ENCODE results near the gene GCA.

The GCA gene, protein sequence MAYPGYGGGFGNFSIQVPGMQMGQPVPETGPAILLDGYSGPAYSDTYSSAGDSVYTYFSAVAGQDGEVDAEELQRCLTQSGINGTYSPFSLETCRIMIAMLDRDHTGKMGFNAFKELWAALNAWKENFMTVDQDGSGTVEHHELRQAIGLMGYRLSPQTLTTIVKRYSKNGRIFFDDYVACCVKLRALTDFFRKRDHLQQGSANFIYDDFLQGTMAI

DNA sequence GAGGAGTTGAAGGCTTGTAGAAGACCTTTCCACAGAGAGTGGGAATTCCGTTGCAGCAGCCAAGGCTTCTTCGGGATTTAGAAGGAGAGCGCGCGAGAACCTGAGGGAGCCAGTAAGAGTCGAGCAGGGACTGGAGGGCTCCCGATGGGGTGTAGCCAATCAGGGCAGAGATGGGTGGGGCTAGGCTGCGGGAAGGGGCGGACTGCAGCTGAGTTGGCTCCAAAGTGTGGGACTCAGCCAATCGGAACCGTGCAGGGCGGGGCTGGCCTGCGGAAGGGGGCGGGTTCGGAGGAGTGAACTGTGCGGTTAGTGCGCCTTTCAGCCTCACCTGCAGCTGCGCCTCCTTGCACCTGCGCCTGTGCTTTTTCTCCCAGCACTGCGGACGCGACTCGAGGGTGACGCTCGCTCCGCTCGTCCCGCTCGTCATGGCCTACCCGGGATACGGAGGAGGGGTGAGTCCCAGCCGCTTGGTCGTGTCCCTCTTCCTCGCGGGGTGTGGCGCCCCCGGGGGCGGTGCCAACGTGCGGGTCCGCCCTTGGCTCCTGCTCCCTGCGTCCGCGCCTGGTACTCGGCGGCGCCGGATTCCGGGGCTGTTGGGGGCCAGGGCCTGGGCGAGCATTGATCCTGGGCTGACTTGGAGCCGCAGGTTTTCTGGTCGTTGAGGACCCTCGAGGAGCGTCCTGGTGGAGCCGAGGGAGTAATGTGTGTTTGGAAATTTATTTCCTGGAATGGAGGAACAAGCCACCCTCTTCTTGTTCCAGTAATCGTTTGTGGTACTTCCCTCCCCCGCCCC is at the start of gene GCA:
GCA (plus strand) TSS at position 309 of the 793 bp plus-strand sequence; CDS start at position 426, 117 bp downstream.
- TF ChIP-seq, protein P1, sequence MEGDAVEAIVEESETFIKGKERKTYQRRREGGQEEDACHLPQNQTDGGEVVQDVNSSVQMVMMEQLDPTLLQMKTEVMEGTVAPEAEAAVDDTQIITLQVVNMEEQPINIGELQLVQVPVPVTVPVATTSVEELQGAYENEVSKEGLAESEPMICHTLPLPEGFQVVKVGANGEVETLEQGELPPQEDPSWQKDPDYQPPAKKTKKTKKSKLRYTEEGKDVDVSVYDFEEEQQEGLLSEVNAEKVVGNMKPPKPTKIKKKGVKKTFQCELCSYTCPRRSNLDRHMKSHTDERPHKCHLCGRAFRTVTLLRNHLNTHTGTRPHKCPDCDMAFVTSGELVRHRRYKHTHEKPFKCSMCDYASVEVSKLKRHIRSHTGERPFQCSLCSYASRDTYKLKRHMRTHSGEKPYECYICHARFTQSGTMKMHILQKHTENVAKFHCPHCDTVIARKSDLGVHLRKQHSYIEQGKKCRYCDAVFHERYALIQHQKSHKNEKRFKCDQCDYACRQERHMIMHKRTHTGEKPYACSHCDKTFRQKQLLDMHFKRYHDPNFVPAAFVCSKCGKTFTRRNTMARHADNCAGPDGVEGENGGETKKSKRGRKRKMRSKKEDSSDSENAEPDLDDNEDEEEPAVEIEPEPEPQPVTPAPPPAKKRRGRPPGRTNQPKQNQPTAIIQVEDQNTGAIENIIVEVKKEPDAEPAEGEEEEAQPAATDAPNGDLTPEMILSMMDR (IDR thresholded peaks at IDR 0.05; ENCODE audit: borderline replicate concordance, insufficient read depth, low read depth, low read length) = 0 out of 2 replicates have a peak, but pooled peaks have one; percentile 7
- H3K4me3 ChIP-seq (ENCODE audit: low read depth, low read length) = peak within 1 kb of the TSS; percentile 85

DNA sequence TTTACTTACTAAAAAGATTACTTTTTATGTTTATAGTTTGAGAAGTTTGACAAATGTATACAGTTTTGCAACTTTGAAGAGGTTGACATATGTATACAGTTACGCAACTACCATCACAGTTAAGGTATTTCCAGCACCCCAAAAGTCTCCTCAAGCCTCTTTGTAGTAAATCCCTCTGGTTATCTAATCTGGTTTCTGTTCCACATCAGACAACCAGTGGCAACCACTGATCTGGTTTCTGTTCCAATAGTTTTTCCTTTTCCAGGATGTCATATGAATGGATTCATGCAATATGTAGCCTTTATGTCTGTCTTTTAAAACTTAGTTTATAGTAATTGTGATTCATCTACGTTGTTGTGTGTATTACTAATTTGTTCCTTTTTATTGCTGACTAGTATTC is 48.9 kb upstream of the GCA start:
- TF ChIP-seq, protein P1 (IDR thresholded peaks at IDR 0.05; ENCODE audit: borderline replicate concordance, insufficient read depth, low read depth, low read length) = no peak
- H3K4me3 ChIP-seq (ENCODE audit: low read depth, low read length) = no peak overlapping the region

DNA sequence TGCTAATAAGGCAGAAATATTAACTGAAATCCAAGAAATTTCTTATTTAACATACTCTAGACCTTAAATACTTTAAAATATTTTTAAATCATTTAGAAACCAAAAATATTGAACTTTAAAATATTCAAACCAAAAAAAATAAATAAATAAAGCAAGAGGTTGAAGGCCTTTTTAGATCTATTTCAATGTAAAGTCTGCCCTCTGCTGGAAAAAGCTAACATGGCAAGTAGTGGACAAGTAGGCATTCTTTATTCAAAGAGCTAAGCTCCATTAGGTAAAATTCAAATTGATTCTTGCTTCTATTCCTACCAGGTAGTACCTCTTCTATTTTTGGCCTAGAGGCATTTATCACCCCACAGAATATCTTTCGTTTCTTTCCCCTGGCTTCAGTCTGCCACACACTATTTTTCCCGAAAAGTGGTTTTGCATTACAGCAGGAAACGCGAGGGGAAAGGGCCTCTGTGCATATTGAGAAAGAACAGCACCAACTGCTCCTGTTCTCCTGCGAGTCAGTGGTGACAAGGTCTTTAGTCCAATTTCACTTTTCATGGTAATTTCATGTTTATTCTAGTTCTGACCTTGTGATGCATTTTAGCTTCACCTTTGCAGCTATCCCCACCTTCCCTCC is 45.9 kb upstream of the GCA start:
- no peak overlapping the region for H3K4me3 ChIP-seq (ENCODE audit: low read depth, low read length)
- TF ChIP-seq, protein P1 (IDR thresholded peaks at IDR 0.05; ENCODE audit: borderline replicate concordance, insufficient read depth, low read depth, low read length) = peak; percentile 49; the same call in 1 of the 2 replicates

DNA sequence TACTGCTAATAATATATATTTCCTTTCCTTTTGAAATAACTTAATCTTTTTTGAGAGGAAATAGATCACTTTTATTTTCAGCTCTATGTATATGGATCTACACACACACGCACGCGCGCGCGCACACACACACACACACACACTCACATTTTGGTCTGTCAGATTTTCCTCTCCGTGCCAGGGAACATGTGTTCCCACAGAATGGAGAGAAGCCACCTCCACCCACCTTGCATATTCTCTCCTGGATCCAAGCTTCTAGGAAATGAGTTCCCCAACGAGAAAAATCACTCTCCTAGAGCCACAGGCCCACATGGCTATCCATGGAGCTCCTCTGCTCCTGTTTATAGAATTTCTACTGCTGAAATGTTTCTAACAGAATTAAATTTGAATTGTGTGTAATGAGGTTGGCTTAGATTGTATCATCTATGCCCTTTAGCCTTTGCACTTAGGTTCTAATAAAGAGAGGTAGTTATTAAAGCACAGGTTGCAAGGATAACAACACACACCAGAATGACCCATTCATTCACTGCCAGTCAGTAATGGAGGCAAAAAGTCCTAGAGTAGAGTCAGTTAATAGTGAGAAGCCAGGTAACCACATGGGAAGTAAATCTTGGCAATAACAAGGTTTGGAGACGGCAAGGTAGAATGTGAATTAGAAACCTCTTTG is 45.1 kb upstream of the GCA start:
- no peak overlapping the region for H3K4me3 ChIP-seq (ENCODE audit: low read depth, low read length)
- TF ChIP-seq, protein P1 (IDR thresholded peaks at IDR 0.05; ENCODE audit: borderline replicate concordance, insufficient read depth, low read depth, low read length) = no peak

DNA sequence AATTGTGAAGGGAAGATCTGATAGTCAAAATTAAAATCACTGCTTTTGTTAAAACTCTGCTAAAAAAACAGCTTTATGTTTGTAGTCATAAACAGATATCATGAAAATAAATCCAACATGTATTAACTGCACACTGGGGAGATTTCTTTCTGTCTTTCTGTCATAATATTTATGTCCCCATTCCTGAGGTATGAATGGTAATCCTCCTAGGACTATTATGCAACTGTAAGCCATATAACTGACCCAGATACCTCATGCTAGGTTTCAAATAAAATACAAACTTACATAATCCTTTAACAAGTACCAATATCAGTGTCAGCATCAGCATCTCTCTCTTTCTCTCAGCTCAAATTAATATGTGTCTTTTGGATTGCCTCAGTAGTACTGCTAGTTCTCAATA is 43.7 kb upstream of the GCA start:
- no peak overlapping the region for H3K4me3 ChIP-seq (ENCODE audit: low read depth, low read length)
- TF ChIP-seq, protein P1 (IDR thresholded peaks at IDR 0.05; ENCODE audit: borderline replicate concordance, insufficient read depth, low read depth, low read length) = no peak

DNA sequence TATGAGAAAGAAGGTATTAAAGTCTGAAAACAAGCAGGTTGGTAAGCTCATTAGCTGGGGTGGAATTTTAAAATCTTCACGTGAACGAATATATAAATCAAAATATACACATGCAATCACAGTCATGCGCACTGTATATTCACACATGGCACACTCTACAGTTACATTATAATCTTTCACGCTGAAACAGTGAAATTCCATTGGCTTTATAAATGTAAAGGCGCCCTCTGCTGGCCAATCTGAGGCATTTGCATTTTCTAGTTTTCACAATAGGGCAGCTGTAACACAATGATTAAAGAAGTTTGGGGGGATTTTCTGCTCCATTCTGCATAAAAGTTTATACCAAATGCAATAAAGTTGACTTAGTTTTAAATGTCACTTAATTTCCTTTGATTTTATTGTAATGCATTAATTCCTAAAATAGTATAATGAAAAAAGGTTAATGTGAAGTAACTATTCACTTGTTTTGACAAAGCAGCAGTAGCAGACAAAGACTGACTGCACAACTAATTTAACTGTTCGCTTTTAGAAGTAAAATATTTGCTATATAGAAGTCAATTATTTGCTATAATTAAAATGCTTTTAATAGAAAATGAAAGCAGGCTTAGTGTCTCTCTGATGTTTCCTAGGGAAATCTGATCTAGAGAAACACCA is 42.7 kb upstream of the GCA start:
- H3K4me3 ChIP-seq (ENCODE audit: low read depth, low read length) = no peak overlapping the region
- TF ChIP-seq, protein P1 (IDR thresholded peaks at IDR 0.05; ENCODE audit: borderline replicate concordance, insufficient read depth, low read depth, low read length) = peak; percentile 64
